ENCODE results near the gene MPL.
"Not testable (repeated sequence)": the region's sequence is repeated elsewhere in the genome, so short reads cannot be mapped to it uniquely, and the experiment has no call there.

MPL gene

DNA sequence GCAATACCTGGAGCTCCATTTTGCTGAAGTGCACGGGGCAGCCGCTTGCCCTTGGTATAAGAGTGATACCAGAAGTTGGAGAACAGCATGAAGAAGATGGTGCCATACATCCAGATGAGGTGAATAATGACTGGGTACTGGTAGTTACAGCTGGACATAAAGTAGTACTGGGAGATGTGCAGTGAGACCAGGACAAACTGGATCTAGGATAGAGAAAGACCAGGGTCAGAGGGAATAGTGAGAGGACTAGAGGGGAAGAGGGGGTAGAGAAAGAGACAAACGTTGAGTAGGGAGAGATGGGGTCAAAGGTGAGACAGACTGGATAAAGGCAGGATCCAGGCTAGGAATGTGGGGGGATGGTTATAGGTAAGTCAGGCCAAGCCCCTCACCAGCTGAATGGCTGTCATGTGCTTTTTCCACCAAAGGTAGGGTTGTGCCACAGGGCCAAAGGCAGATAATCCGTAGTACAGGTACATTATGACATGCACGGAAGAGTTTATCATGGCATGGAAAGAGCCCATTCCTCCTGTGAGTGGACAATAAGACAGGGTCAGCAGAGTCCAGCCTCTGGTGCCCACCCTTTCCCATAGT, 26.4 kb downstream of the MPL start:
- Histone ChIP-seq H3K27ac (ENCODE audit: insufficient read depth, low read depth, low read length, poor library complexity, severe bottlenecking) (no peak overlapping the region), H3K27me3 (ENCODE audit: control insufficient read depth, insufficient read depth, low read length, poor library complexity, severe bottlenecking) (no peaks in the 10 kb centered on the region), H3K9me3 (ENCODE audit: control insufficient read depth, low read length) (no peaks in the 10 kb centered on the region), H3K4me1 (ENCODE audit: control insufficient read depth, insufficient read depth, low read length) (peaks cover 33% of the 10 kb centered on the region), H3K36me3 (ENCODE audit: control insufficient read depth, insufficient read depth, low read length) (peaks cover 18% of the 10 kb centered on the region), H3K4me3 (ENCODE audit: insufficient read depth, low read depth, low read length) (no peak overlapping the region)
- WGBS, 2 experiments: 84 to 87% methylated on average over 5 of the region's 5 CpGs

- no peaks in the 10 kb centered on the region for H3K9me3 ChIP-seq (ENCODE audit: control insufficient read depth, low read length)
- peaks cover 14% of the 10 kb centered on the region for H3K36me3 ChIP-seq (ENCODE audit: control insufficient read depth, insufficient read depth, low read length)
- 82 to 84% methylated on average over 2 of the region's 2 CpGs for WGBS, 2 experiments
- no peaks in the 10 kb centered on the region for H3K27me3 ChIP-seq (ENCODE audit: control insufficient read depth, insufficient read depth, low read length, poor library complexity, severe bottlenecking)
- H3K4me3 ChIP-seq (ENCODE audit: insufficient read depth, low read depth, low read length): no peak overlapping the region
- H3K4me1 ChIP-seq (ENCODE audit: control insufficient read depth, insufficient read depth, low read length): peaks cover 21% of the 10 kb centered on the region
- H3K27ac ChIP-seq (ENCODE audit: insufficient read depth, low read depth, low read length, poor library complexity, severe bottlenecking): no peak overlapping the region
Measured at GRCh38 chr1:43365678-43366077, 28.1 kb downstream of the MPL start.

GRCh38 chr1:43366179-43366578, 28.6 kb downstream of the MPL start:
- peaks cover 19% of the 10 kb centered on the region for H3K4me1 ChIP-seq (ENCODE audit: control insufficient read depth, insufficient read depth, low read length)
- peak overlapping the region; percentile 68 for H3K4me3 ChIP-seq (ENCODE audit: insufficient read depth, low read depth, low read length)
- peaks cover 11% of the 10 kb centered on the region for H3K36me3 ChIP-seq (ENCODE audit: control insufficient read depth, insufficient read depth, low read length)
- 43 to 48% methylated on average over 11 of the region's 11 CpGs for WGBS, 2 experiments
- H3K9me3 ChIP-seq (ENCODE audit: control insufficient read depth, low read length): no peaks in the 10 kb centered on the region
- no peak overlapping the region for H3K27ac ChIP-seq (ENCODE audit: insufficient read depth, low read depth, low read length, poor library complexity, severe bottlenecking)
- no peaks in the 10 kb centered on the region for H3K27me3 ChIP-seq (ENCODE audit: control insufficient read depth, insufficient read depth, low read length, poor library complexity, severe bottlenecking)

DNA sequence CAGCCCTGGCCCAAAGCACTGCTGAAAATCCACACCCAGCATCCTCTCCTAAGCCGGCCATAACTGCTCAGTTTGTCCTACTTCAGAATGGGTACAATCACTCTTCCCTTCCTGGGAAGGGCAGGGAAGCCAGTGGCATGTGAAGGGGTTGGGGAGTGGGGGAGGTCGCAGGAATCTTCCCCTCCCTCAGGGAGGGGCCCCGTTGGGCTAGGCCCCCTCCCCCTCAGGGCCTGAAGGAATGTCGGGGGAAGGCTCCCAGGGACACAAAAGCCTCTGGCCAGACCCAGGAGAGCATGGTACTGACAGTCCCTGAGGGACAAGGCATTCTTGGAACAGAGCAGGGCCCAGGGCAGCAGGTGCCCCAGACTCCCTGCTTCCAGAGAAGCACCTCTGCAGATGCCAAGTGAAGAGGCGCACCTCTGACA, 29.0 kb downstream of the MPL start:
- Histone ChIP-seq H3K9me3 (ENCODE audit: control insufficient read depth, low read length) (no peaks in the 10 kb centered on the region), H3K27ac (ENCODE audit: insufficient read depth, low read depth, low read length, poor library complexity, severe bottlenecking) (no peak overlapping the region), H3K4me3 (ENCODE audit: insufficient read depth, low read depth, low read length) (peak overlapping the region; percentile 68), H3K27me3 (ENCODE audit: control insufficient read depth, insufficient read depth, low read length, poor library complexity, severe bottlenecking) (no peaks in the 10 kb centered on the region), H3K36me3 (ENCODE audit: control insufficient read depth, insufficient read depth, low read length) (peaks cover 6% of the 10 kb centered on the region), H3K4me1 (ENCODE audit: control insufficient read depth, insufficient read depth, low read length) (peaks cover 19% of the 10 kb centered on the region)
- 18 to 19% methylated on average over 5 of the region's 5 CpGs for WGBS, 2 experiments

- Histone ChIP-seq H3K4me1 (ENCODE audit: control insufficient read depth, insufficient read depth, low read length) (peaks cover 19% of the 10 kb centered on the region), H3K36me3 (ENCODE audit: control insufficient read depth, insufficient read depth, low read length) (peaks cover 1% of the 10 kb centered on the region), H3K27ac (ENCODE audit: insufficient read depth, low read depth, low read length, poor library complexity, severe bottlenecking) (no peak overlapping the region), H3K27me3 (ENCODE audit: control insufficient read depth, insufficient read depth, low read length, poor library complexity, severe bottlenecking) (no peaks in the 10 kb centered on the region), H3K9me3 (ENCODE audit: control insufficient read depth, low read length) (no peaks in the 10 kb centered on the region), H3K4me3 (ENCODE audit: insufficient read depth, low read depth, low read length) (peak overlapping the region; percentile 68)
- 6% methylated on average over 48 of the region's 48 CpGs for WGBS, 2 experiments
Measured at GRCh38 chr1:43367026-43367903, 29.6 kb downstream of the MPL start.

GRCh38 chr1:43367904-43368645, 30.5 kb downstream of the MPL start, which contains the start of gene ELOVL1:
Gene ELOVL1, minus strand, starts transcription at chr1:43368011. Its CDS starts 2,402 bp downstream, at chr1:43365609.
- Histone ChIP-seq H3K4me1 (ENCODE audit: control insufficient read depth, insufficient read depth, low read length) (peaks cover 19% of the 10 kb centered on the region), H3K9me3 (ENCODE audit: control insufficient read depth, low read length) (no peaks in the 10 kb centered on the region), H3K27ac (ENCODE audit: insufficient read depth, low read depth, low read length, poor library complexity, severe bottlenecking) (peak within 1 kb of the TSS; percentile 91), H3K36me3 (ENCODE audit: control insufficient read depth, insufficient read depth, low read length) (no peaks in the 10 kb centered on the region), H3K4me3 (ENCODE audit: insufficient read depth, low read depth, low read length) (peak within 1 kb of the TSS; percentile 68), H3K27me3 (ENCODE audit: control insufficient read depth, insufficient read depth, low read length, poor library complexity, severe bottlenecking) (no peaks in the 10 kb centered on the region)
- WGBS, 2 experiments: 1% methylated on average over 58 of the region's 58 CpGs

DNA sequence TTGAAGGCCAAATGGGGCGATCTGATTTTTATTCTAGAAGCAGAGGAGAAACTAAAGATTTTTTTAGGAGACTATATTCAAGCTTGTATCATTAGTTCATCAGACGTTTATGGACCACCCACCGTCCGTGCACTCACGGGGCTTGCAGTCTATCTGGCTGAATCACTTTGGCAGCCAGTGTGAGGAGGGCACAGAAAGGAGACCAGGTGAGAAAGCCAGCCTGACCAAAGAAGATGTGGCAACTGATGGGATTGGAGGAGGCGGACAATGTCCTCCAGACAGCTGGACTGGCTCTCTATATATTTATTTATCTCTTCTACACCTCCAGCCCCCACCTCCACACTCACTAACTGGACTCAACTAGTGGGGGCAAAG, 31.0 kb downstream of the MPL start:
- H3K36me3 ChIP-seq (ENCODE audit: control insufficient read depth, insufficient read depth, low read length): no peaks in the 10 kb centered on the region
- H3K4me3 ChIP-seq (ENCODE audit: insufficient read depth, low read depth, low read length): peak overlapping the region; percentile 68
- H3K4me1 ChIP-seq (ENCODE audit: control insufficient read depth, insufficient read depth, low read length): peaks cover 19% of the 10 kb centered on the region
- H3K27ac ChIP-seq (ENCODE audit: insufficient read depth, low read depth, low read length, poor library complexity, severe bottlenecking): peak overlapping the region; percentile 91
- no peaks in the 10 kb centered on the region for H3K27me3 ChIP-seq (ENCODE audit: control insufficient read depth, insufficient read depth, low read length, poor library complexity, severe bottlenecking)
- no peaks in the 10 kb centered on the region for H3K9me3 ChIP-seq (ENCODE audit: control insufficient read depth, low read length)
- WGBS, 2 experiments: 36 to 43% methylated on average over 6 of the region's 6 CpGs

GRCh38 chr1:43369779-43370178, 32.2 kb downstream of the MPL start:
- H3K4me3 ChIP-seq (ENCODE audit: insufficient read depth, low read depth, low read length); H3K27me3 ChIP-seq (ENCODE audit: control insufficient read depth, insufficient read depth, low read length, poor library complexity, severe bottlenecking); H3K36me3 ChIP-seq (ENCODE audit: control insufficient read depth, insufficient read depth, low read length); H3K9me3 ChIP-seq (ENCODE audit: control insufficient read depth, low read length); H3K27ac ChIP-seq (ENCODE audit: insufficient read depth, low read depth, low read length, poor library complexity, severe bottlenecking): not testable (repeated sequence)
- WGBS, 2 experiments: 89 to 99% methylated on average over 5 of the region's 6 CpGs
- peaks cover 19% of the 10 kb centered on the region for H3K4me1 ChIP-seq (ENCODE audit: control insufficient read depth, insufficient read depth, low read length)

DNA sequence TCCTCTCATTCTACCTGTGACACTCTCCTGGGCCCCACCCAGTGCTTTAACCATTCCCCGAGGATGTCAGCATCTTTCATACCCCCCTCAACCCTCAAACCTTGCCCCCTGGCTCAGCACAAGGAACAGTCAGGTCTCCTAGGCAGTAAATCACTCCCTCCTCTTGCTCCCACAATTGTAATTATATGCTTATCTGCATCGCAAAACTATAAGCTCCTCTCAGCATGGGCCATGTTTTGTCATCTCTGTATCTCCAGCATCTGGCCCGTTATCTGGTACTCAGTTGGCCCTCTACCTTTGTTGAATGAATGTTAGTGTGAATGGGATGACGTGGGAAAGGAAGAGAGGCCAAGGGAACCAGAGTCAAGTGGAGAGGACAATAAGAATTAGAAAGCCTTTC, 32.9 kb downstream of the MPL start:
- Histone ChIP-seq H3K9me3 (ENCODE audit: control insufficient read depth, low read length) (no peaks in the 10 kb centered on the region), H3K27me3 (ENCODE audit: control insufficient read depth, insufficient read depth, low read length, poor library complexity, severe bottlenecking) (no peaks in the 10 kb centered on the region), H3K27ac (ENCODE audit: insufficient read depth, low read depth, low read length, poor library complexity, severe bottlenecking) (no peak overlapping the region), H3K4me1 (ENCODE audit: control insufficient read depth, insufficient read depth, low read length) (peaks cover 19% of the 10 kb centered on the region), H3K4me3 (ENCODE audit: insufficient read depth, low read depth, low read length) (no peak overlapping the region), H3K36me3 (ENCODE audit: control insufficient read depth, insufficient read depth, low read length) (no peaks in the 10 kb centered on the region)
- 88 to 90% methylated on average over 4 of the region's 4 CpGs for WGBS, 2 experiments

- no peaks in the 10 kb centered on the region for H3K27me3 ChIP-seq (ENCODE audit: control insufficient read depth, insufficient read depth, low read length, poor library complexity, severe bottlenecking)
- 91 to 95% methylated on average over 5 of the region's 5 CpGs for WGBS, 2 experiments
- no peak overlapping the region for H3K27ac ChIP-seq (ENCODE audit: insufficient read depth, low read depth, low read length, poor library complexity, severe bottlenecking)
- H3K9me3 ChIP-seq (ENCODE audit: control insufficient read depth, low read length): no peaks in the 10 kb centered on the region
- peaks cover 5% of the 10 kb centered on the region for H3K4me1 ChIP-seq (ENCODE audit: control insufficient read depth, insufficient read depth, low read length)
- no peaks in the 10 kb centered on the region for H3K36me3 ChIP-seq (ENCODE audit: control insufficient read depth, insufficient read depth, low read length)
- no peak overlapping the region for H3K4me3 ChIP-seq (ENCODE audit: insufficient read depth, low read depth, low read length)
Measured at GRCh38 chr1:43372172-43372571, 34.6 kb downstream of the MPL start.
